ENCODE data around the gene R3HDM2.

- TF ChIP-seq CTCF (conservative IDR thresholded peaks at IDR 0.05; ENCODE audit: low read depth, low read length): no peak
- TF ChIP-seq EZH2 (IDR thresholded peaks at IDR 0.05; ENCODE audit: borderline replicate concordance, low read depth, low read length, poor library complexity, severe bottlenecking): no peak
These were observed 48.7 kb upstream of the R3HDM2 start, which contains the start of gene ARHGAP9 for GRCh38 chr12:57479376-57480115.

All from A673 (cell line).